Skeletal muscle cell (primary cell): ENCODE data around the gene DMXL1.
A peak's percentile ranks its signal among the peaks of the same experiment; 100 is the strongest.

Experiments
- DNase-seq: peaks from one replicate; pipeline ENCODE4 v3.0.0-alpha.2; 2010; ENCODE audit warnings: low read depth
- H3K4me3 ChIP-seq: 2 replicates; pipeline ENCODE4 v1.5.1; 2011; ENCODE audit warnings: low read depth, mild to moderate bottlenecking, control low read depth, low read length, moderate library complexity

Gene DMXL1

GRCh38 chr5:119070828-119071560 is at the start of gene DMXL1:
TSS of gene DMXL1 (plus strand) at chr5:119071087. CDS start at chr5:119071570, 483 bp downstream.
- DNase-seq = peak; percentile 98
- H3K4me3 ChIP-seq = peak within 1 kb of the TSS; percentile 95

DNA sequence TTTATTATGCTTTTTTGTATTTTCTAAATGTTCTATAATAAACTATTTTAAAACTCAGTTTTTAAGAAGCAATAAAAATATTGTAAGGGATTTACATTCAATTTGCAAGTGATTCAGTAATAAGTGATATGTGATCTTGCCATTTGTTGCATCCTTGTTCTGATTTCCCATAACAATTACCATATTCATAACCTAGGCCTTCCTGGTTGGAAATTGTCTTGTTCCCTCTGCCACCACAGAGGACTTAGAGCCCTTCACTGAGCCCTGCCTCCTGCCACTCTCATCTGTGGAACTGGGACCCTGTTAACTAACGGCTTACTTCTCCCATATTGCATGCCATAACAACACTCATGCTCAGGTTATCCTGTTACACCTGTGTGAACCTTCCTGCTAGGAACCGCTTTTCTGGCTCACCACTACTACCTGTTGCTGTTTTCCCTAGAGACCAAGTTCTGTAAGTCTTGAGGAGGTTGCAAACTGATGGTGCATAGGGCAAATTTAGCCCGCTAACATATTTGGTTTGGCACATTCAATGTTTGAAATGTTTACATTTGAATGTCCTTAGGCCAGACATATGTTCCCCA is 49.6 kb upstream of the DMXL1 start:
- no peak overlapping the region for H3K4me3 ChIP-seq
- no peak for DNase-seq

GRCh38 chr5:119022017-119022745 is 48.7 kb upstream of the DMXL1 start:
- DNase-seq = peak; percentile 11
- H3K4me3 ChIP-seq = no peak overlapping the region

DNA sequence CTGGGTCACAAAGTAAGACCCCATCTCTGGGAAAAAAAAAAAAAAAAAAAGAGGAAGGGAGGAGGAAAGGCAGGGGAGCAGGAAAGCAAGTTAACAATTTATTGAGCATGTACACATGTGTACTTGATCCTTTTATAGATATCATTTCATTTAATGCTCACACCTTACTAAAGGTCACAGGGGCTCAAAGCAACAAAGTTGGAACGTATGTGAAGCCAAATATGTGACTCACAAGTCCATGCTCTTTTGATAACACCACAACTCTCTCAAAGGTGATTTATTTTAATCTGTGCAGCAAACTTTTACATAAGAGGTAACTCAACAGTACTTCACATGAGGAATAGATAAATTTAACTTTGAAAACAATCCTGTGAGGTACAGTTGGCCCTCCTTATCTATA is 48.1 kb upstream of the DMXL1 start:
- H3K4me3 ChIP-seq = no peak overlapping the region
- no peak for DNase-seq

DNA sequence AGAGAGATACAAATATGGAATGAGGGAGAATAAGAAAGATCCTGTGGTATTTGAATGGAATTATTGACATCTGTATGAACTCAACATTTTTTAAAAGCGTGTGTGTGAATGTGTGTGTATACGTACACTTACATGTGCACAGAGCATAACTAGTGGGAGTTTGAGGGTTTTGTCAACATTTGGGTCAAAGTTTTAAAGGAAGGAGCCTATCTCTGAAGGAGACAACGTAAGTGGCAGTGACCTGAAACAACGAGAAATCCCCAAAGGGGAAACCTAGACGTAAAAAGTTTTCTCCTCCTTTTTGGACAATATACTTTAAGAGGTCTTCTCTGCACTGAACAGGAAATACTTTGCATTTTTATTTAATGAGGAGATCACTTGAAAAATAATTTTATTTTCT is 42.3 kb upstream of the DMXL1 start:
- H3K4me3 ChIP-seq = no peak overlapping the region
- DNase-seq = no peak

GRCh38 chr5:119031011-119031886 is 39.6 kb upstream of the DMXL1 start:
- DNase-seq = no peak
- H3K4me3 ChIP-seq = no peak overlapping the region

GRCh38 chr5:119031905-119032304 is 39.0 kb upstream of the DMXL1 start:
- H3K4me3 ChIP-seq = no peak overlapping the region
- DNase-seq = no peak

DNA sequence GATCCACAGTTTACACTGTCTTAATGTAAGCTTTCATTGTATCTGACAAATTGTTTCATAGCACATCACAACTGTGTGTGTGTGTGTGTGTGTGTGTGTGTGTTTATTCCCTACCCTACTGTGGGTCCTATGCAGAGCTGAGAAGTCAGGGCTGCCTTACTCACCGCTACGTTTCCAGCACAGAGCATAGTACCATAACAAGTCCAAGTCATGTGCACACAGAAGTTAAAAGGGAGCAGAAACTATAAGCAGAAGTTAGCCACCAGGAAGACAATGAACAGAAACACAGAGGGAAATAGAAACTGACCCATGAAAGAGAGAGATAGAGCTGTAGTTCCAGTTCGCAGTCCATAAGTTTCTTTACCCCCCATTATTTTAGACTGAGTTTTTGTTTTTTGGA is 38.2 kb upstream of the DMXL1 start:
- DNase-seq = no peak
- no peak overlapping the region for H3K4me3 ChIP-seq

DNA sequence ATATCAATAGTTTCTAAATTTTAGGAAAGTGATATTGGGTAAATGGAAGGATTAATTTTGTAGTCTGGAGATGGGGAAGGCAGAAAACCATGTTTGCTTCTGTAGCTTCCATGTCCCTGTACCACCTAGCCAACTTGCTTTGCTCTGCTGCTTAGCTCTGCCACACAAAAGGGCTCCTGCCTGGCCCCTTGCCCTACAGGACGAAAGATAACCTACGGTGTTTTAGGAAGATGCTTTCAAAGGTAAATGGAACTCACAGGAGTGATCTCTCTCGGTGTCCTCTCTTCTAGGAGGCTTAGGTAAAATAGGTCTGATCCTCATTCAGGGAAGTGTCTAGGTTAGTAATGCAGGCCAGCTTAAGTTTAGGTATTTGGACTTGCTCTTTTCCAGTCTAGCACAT is 37.8 kb upstream of the DMXL1 start:
- DNase-seq = no peak
- no peak overlapping the region for H3K4me3 ChIP-seq

DNA sequence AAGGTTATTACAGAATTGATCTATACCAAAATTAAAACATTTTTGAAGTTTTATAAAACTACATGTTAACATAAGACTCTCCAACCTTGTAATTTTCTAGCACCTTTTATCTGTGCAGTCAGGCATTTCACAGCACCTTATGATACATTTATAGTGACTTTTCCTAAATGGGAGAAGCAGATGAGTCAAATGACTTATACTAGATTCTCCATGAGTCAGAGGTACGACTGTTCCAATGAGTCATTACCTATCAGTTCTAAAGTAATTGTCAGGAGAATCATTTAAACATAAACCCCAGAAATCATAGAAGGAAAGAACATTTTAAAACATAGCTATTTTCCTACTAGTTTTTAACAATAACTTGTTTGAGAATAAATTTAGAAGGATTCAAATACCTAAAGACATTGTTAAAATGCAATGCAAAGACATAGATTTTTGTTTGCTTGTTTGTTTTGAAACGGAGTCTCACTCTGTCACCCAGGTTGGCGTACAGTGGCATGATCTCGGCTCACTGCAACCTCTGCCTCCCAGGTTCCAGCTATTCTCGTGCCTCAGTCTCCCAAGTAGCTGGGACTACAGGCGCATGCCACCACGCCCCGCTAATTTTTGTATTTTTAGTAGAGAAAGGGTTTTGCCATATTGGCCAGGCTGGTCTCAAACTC is 34.7 kb upstream of the DMXL1 start:
- no peak overlapping the region for H3K4me3 ChIP-seq
- peak; percentile 59 for DNase-seq

GRCh38 chr5:119037496-119038215 is 33.2 kb upstream of the DMXL1 start:
- no peak for DNase-seq
- H3K4me3 ChIP-seq = no peak overlapping the region

GRCh38 chr5:119048246-119048645 is 22.6 kb upstream of the DMXL1 start:
- DNase-seq = no peak
- no peak overlapping the region for H3K4me3 ChIP-seq

- no peak overlapping the region for H3K4me3 ChIP-seq
- DNase-seq = no peak
Measured at GRCh38 chr5:119049824-119050449, 20.9 kb upstream of the DMXL1 start.

GRCh38 chr5:119054101-119054500 is 16.8 kb upstream of the DMXL1 start:
- no peak for DNase-seq
- no peak overlapping the region for H3K4me3 ChIP-seq

DNA sequence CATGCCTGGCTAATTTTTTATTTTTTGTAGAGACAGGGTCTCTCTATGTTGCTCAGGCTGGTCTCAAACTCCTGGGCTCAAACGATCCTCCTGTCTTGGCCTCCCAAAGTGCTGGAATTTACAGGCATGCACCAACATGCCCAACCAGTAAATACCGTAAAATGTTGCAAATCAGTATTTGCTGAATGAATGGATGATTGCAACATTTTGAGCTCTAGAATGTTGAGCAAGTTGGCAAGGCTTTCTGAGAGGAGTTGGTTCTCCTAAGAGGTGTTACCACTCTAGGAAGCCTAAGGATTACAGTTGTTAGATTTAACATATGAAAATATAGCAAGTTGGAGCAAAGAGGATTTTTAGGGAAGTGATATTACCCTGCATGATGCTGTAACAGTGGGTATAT is 15.6 kb upstream of the DMXL1 start:
- no peak overlapping the region for H3K4me3 ChIP-seq
- DNase-seq = no peak

GRCh38 chr5:119058979-119059529 is 11.8 kb upstream of the DMXL1 start:
- no peak for DNase-seq

DNA sequence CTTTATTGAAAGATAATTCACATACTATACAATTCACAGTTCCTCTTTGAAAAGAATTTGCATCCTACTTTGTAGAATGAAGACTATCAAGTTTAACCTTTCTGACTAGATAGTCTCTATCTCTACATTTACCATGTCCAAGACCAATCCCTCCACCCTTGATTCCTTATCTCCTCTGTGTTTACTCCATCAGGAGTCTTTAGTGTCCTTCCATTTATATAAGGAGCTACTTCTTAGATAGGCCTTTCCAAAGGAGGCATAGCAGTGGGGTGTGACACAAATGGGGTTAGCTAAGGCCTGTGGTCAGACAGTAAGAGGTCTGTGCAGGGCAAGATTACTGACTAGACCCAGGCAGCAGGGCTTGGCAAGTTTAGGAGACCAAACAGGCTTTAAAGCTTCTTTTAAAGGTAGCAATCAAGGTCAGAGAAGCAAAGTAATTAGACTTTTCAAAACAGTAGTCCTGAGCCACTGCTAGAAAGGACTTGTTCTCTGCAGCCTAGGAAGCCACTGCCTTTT is 11.1 kb upstream of the DMXL1 start:
- no peak for DNase-seq
- no peak overlapping the region for H3K4me3 ChIP-seq

More at GRCh38 chr5:119058979-119059529, 11.8 kb upstream of the DMXL1 start:
- no peak overlapping the region for H3K4me3 ChIP-seq
